H1 (cell line): Measurements from ENCODE around the gene MCL1. TPM values are rescaled to one million over a fixed set of nuclear protein-coding genes. Genes with fewer than 3 reads are reported as not detected.

ENCODE experiments used
- CTCF ChIA-PET: fragments of 300-600 bp; sonication (Branson Sonifier 250); formaldehyde crosslinking; loops from one replicate; lab custom pipeline; 2021; ENCODE audit not compliant: partially characterized antibody; lab: Charles Lee
- POLR2A ChIA-PET: fragments of 300-600 bp; sonication (Branson Sonifier 250); formaldehyde crosslinking; loops from one replicate; lab custom pipeline; 2021; ENCODE audit warnings: inconsistent platforms; ENCODE audit not compliant: partially characterized antibody; lab: Charles Lee
- DNase-seq, 2 experiments: peaks; one replicate each; pipeline versions ENCODE4 v3.0.0 to v3.0.0-alpha.2; 2010 to 2022; ENCODE audit warnings: low spot score in 2 of 2, low read depth in 1 of 2, mixed read lengths in 1 of 2
- FAIRE-seq: peaks from 2 replicates; lab custom pipeline; 2011; peaks lifted over from hg19 to GRCh38; lab: Jason Lieb, UNC
- H2AFZ ChIP-seq: 2 replicates; pipeline ENCODE4 v1.8.1; 2012; ENCODE audit warnings: low read length, inconsistent platforms
- H2AK5ac ChIP-seq: 2 replicates; pipeline ENCODE4 v1.6.1; 2013; ENCODE audit warnings: low read depth, low read length
- H2BK120ac ChIP-seq: replicated peaks from 2 replicates; pipeline ENCODE3; 2013; ENCODE audit warnings: low read depth, low read length, inconsistent platforms
- H2BK12ac ChIP-seq: 2 replicates; pipeline ENCODE4 v1.6.1; 2013; ENCODE audit warnings: low read depth, low read length
- H2BK15ac ChIP-seq: 2 replicates; pipeline ENCODE4 v1.6.1; 2013; ENCODE audit warnings: low read length
- H2BK20ac ChIP-seq: 2 replicates; pipeline ENCODE4 v1.6.1; 2013; ENCODE audit warnings: low read length
- H2BK5ac ChIP-seq: 2 replicates; pipeline ENCODE4 v1.6.1; 2013; ENCODE audit warnings: low read depth, low read length
- H3K14ac ChIP-seq: 2 replicates; pipeline ENCODE4 v1.6.1; 2013; ENCODE audit warnings: inconsistent platforms; ENCODE audit not compliant: insufficient read length
- H3K18ac ChIP-seq: 2 replicates; pipeline ENCODE4 v1.6.1; 2013; ENCODE audit warnings: low read length; ENCODE audit errors: extremely low read depth
- H3K23ac ChIP-seq: 2 replicates; pipeline ENCODE4 v1.6.1; 2013; ENCODE audit warnings: inconsistent platforms; ENCODE audit not compliant: insufficient read length
- H3K23me2 ChIP-seq: 2 replicates; pipeline ENCODE4 v1.6.1; 2013; ENCODE audit warnings: low read depth, low read length
- H3K27ac ChIP-seq: 2 replicates; pipeline ENCODE4 v1.6.1; 2011; ENCODE audit warnings: low read depth, low read length, inconsistent platforms
- H3K27me3 ChIP-seq, 4 experiments: replicated peaks in 1 of 4; 1 replicate in 1 of 4; 2 replicates in 3 of 4; pipeline versions ENCODE4 v1.6.1 to v1.8.1; 2011 to 2013; ENCODE audit warnings: low read length in 3 of 4, mild to moderate bottlenecking in 3 of 4, inconsistent platforms in 2 of 4, mixed read lengths in 2 of 4, moderate library complexity in 1 of 4; ENCODE audit not compliant: control insufficient read depth in 3 of 4, insufficient read depth in 3 of 4; ENCODE audit errors: extremely low read depth in 1 of 4
- H3K36me3 ChIP-seq, 4 experiments: 2 replicates each; pipeline versions ENCODE4 v1.6.1 to v1.8.1; 2011 to 2013; ENCODE audit warnings: mild to moderate bottlenecking in 4 of 4, low read length in 3 of 4, moderate library complexity in 2 of 4, control low read depth in 1 of 4, inconsistent platforms in 1 of 4; ENCODE audit not compliant: insufficient read depth in 4 of 4, control insufficient read depth in 2 of 4
- H3K4ac ChIP-seq: replicated peaks from 2 replicates; pipeline ENCODE3; 2013; ENCODE audit warnings: low read length, low read depth, mixed read lengths, inconsistent platforms; ENCODE audit not compliant: insufficient read length
- H3K4me1 ChIP-seq, 4 experiments: replicated peaks in 1 of 4; 1 replicate in 1 of 4; 2 replicates in 3 of 4; pipeline versions ENCODE4 v1.6.1 to v1.8.1; 2011 to 2013; ENCODE audit warnings: low read length in 3 of 4, inconsistent platforms in 2 of 4, mixed read lengths in 1 of 4; ENCODE audit not compliant: insufficient read depth in 4 of 4, control insufficient read depth in 3 of 4
- H3K4me2 ChIP-seq, 2 experiments: 2 replicates each; pipeline versions ENCODE4 v1.6.1 to v1.8.1; 2011 to 2013; ENCODE audit warnings: low read depth in 2 of 2, low read length in 2 of 2, control low read depth in 1 of 2, inconsistent platforms in 1 of 2, mild to moderate bottlenecking in 1 of 2; ENCODE audit not compliant: insufficient read depth in 1 of 2
- H3K4me3 ChIP-seq, 4 experiments: fragments of 200-600, 300-600 bp in 1 of 4; sonication (generic), shearing (Covaris generic), sonication (Bioruptor Twin) in 1 of 4; 2 replicates each; pipeline versions ENCODE4 v1.5.1 to v1.8.1; 2011 to 2016; ENCODE audit warnings: low read length in 4 of 4, low read depth in 3 of 4, control low read depth in 2 of 4, inconsistent platforms in 2 of 4, mild to moderate bottlenecking in 2 of 4, mixed read lengths in 1 of 4, moderate library complexity in 1 of 4; ENCODE audit not compliant: insufficient read depth in 2 of 4; ENCODE audit errors: extremely low read depth in 1 of 4
- H3K56ac ChIP-seq: replicated peaks from 2 replicates; pipeline ENCODE3; 2013; ENCODE audit warnings: low read depth, mild to moderate bottlenecking, mixed read lengths, low read length, inconsistent platforms; ENCODE audit not compliant: insufficient read length
- H3K79me1 ChIP-seq: 2 replicates; pipeline ENCODE4 v1.6.1; 2013; ENCODE audit warnings: low read depth, low read length, control low read depth
- H3K79me2 ChIP-seq, 2 experiments: 2 replicates each; pipeline versions ENCODE4 v1.6.1 to v1.8.1; 2012 to 2013; ENCODE audit warnings: low read length in 2 of 2, mild to moderate bottlenecking in 2 of 2, inconsistent platforms in 1 of 2; ENCODE audit not compliant: insufficient read depth in 2 of 2, control insufficient read depth in 1 of 2
- H3K9ac ChIP-seq, 4 experiments: replicated peaks in 1 of 4; 1 replicate in 1 of 4; 2 replicates in 3 of 4; pipeline versions ENCODE4 v1.6.1 to v1.8.1; 2011 to 2013; ENCODE audit warnings: low read depth in 3 of 4, low read length in 3 of 4, control low read depth in 2 of 4, mild to moderate bottlenecking in 2 of 4, moderate library complexity in 2 of 4, inconsistent platforms in 1 of 4; ENCODE audit errors: extremely low read depth in 1 of 4
- H3K9me3 ChIP-seq, 2 experiments: 2 replicates each; pipeline versions ENCODE4 v1.6.1 to v1.8.1; 2012 to 2013; ENCODE audit warnings: mild to moderate bottlenecking in 2 of 2, moderate library complexity in 2 of 2, control low read depth in 1 of 2, inconsistent platforms in 1 of 2, low read depth in 1 of 2, low read length in 1 of 2, mixed read lengths in 1 of 2; ENCODE audit not compliant: insufficient read depth in 2 of 2
- H4K20me1 ChIP-seq, 2 experiments: replicated peaks in 1 of 2; 2 replicates each; pipeline versions ENCODE3 to v1.8.1; 2011 to 2013; ENCODE audit warnings: inconsistent platforms in 2 of 2, low read length in 2 of 2, mild to moderate bottlenecking in 1 of 2; ENCODE audit not compliant: insufficient read depth in 2 of 2, control insufficient read depth in 1 of 2
- H4K5ac ChIP-seq: 2 replicates; pipeline ENCODE4 v1.6.1; 2013; ENCODE audit warnings: low read length, low read depth, mixed read lengths, inconsistent platforms; ENCODE audit not compliant: insufficient read length
- H4K8ac ChIP-seq: 2 replicates; pipeline ENCODE4 v1.8.0; 2013; ENCODE audit warnings: mild to moderate bottlenecking, moderate library complexity, low read length, inconsistent platforms; ENCODE audit not compliant: insufficient read depth; ENCODE audit errors: extremely low read depth
- H4K91ac ChIP-seq: replicated peaks from 2 replicates; pipeline ENCODE3; 2013; ENCODE audit warnings: low read length, mixed read lengths, inconsistent platforms; ENCODE audit not compliant: insufficient read length
- BCL11A ChIP-seq, 2 experiments: IDR thresholded peaks; one replicate each; pipeline ENCODE4 v1.6.1; 2011; ENCODE audit warnings: low read depth in 2 of 2, low read length in 2 of 2, mild to moderate bottlenecking in 2 of 2
- CHD2 ChIP-seq: IDR thresholded peaks from 2 replicates; pipeline ENCODE4 v1.6.1; 2012; ENCODE audit warnings: low read length, improper control_type of control experiment
- HDAC2 ChIP-seq, 2 experiments: fragments of 300-600 bp in 1 of 2; sonication (generic) in 1 of 2; IDR thresholded peaks; 2 replicates each; pipeline ENCODE4 v1.6.1; 2011 to 2012; ENCODE audit warnings: low read depth in 2 of 2, low read length in 2 of 2, mild to moderate bottlenecking in 2 of 2, moderate library complexity in 2 of 2, borderline replicate concordance in 1 of 2, inconsistent platforms in 1 of 2
- MAFK ChIP-seq: IDR thresholded peaks from 2 replicates; pipeline ENCODE4 v1.6.1; 2012; ENCODE audit warnings: low read depth, mild to moderate bottlenecking, improper control_type of control experiment, low read length
- NRF1 ChIP-seq: IDR thresholded peaks from 2 replicates; pipeline ENCODE4 v1.6.1; 2011; ENCODE audit warnings: mild to moderate bottlenecking, low read depth, low read length, improper control_type of control experiment
- POLR2A ChIP-seq, 2 experiments: IDR thresholded peaks; 1 replicate in 1 of 2; 2 replicates in 1 of 2; pipeline ENCODE4 v1.6.1; 2011; ENCODE audit warnings: low read depth in 2 of 2, low read length in 2 of 2, mild to moderate bottlenecking in 2 of 2; ENCODE audit errors: control extremely low read depth in 1 of 2
- RAD21 ChIP-seq, 2 experiments: IDR thresholded peaks in 1 of 2; conservative IDR thresholded peaks in 1 of 2; 2 replicates each; pipeline ENCODE4 v1.6.1; 2011; ENCODE audit warnings: low read depth in 2 of 2, low read length in 2 of 2, improper control_type of control experiment in 1 of 2, inconsistent platforms in 1 of 2, mild to moderate bottlenecking in 1 of 2, moderate library complexity in 1 of 2
- SIRT6 ChIP-seq: IDR thresholded peaks from one replicate; pipeline ENCODE4 v1.7.1; 2012; ENCODE audit warnings: low read length, inconsistent platforms
- TAF7 ChIP-seq: optimal IDR thresholded peaks from 2 replicates; pipeline ENCODE3; 2011; ENCODE audit warnings: low read depth, mild to moderate bottlenecking, inconsistent platforms, low read length, moderate library complexity, borderline replicate concordance
- YY1 ChIP-seq: IDR thresholded peaks from 2 replicates; pipeline ENCODE4 v1.6.1; 2011; ENCODE audit warnings: low read depth, mild to moderate bottlenecking, low read length
- WGBS, 2 experiments: shearing (Covaris generic) in 1 of 2; methylation state at CpG; one replicate each; pipeline versions ENCODE4 v1.1.6 to v1.1.7; 2013 to 2015; ENCODE audit warnings: low lambda C conversion rate in 2 of 2, mixed read lengths in 2 of 2, inconsistent platforms in 1 of 2, low coverage in 1 of 2, missing lambda C conversion rate in 1 of 2; ENCODE audit not compliant: insufficient replicate concordance in 2 of 2, insufficient coverage in 1 of 2, insufficient read length in 1 of 2; ENCODE audit errors: extremely low coverage in 1 of 2, missing lambda C conversion rate in 1 of 2; 5-methylcytosine and 5-hydroxymethylcytosine counted together
- polyA plus RNA-seq, 7 experiments: library from polyadenylated mRNA; depleted of rRNA in 3 of 7; stranded (reverse) in 5 of 7; unstranded in 2 of 7; fragments of >200 nt in 5 of 7; fragments of 200-250 nt in 2 of 7; gene quantifications; 1 replicate in 5 of 7; 2 replicates in 1 of 7; 4 replicates in 1 of 7; pipeline versions ENCODE4 v1.2.1 to v1.2.3, GENCODE V29; 2011 to 2013; ENCODE audit warnings: missing spikeins in 2 of 7, mixed read lengths in 2 of 7
- total RNA-seq: library from RNA; stranded (reverse); fragmentation: NEBNext Ultra II Directional; extraction: Animal tissue kit (Norgen Biotek cat#: 25700); gene quantifications from 2 replicates; pipeline ENCODE4 v1.2.1, GENCODE V29; 2021

MCL1 gene
- total and polyA plus RNA-seq, 2 of the 8 experiments (the other 6 are each of a cell fraction or from before 2014, with no cell fraction given), result 61.1 to 218 TPM

- FAIRE-seq, result no peak
- no peaks in the 10 kb centered on the region for H3K27me3 ChIP-seq
- no peak overlapping the region for H2BK15ac ChIP-seq
- H3K36me3 ChIP-seq, result peaks cover 0 to 9% (median 0%) of the 10 kb centered on the region in 4 experiments; a peak in 2 of 8 replicates
- DNase-seq, result no peak
- peak overlapping the region; percentile 25; the same call in 1 of the 2 replicates for H2AK5ac ChIP-seq
- H3K18ac ChIP-seq, result no peak overlapping the region
- H3K56ac ChIP-seq, result no peak overlapping the region
- H3K79me2 ChIP-seq, result no peaks in the 10 kb centered on the region
- no peak overlapping the region for H3K4ac ChIP-seq
- no peak overlapping the region for H2BK20ac ChIP-seq
- peaks cover 5 to 18% (median 11%) of the 10 kb centered on the region in 4 experiments; a peak in 6 of 7 replicates for H3K4me1 ChIP-seq
- H2AFZ ChIP-seq, result no peak overlapping the region
- H3K9ac ChIP-seq, result no peak overlapping the region
- H3K9me3 ChIP-seq, result no peaks in the 10 kb centered on the region
- no peak overlapping the region for H2BK5ac ChIP-seq
- 92% methylated on average over 7 of the region's 7 CpGs; no CpG with 5 or more reads in 1 of the 2 experiments for WGBS, 2 experiments
- H3K14ac ChIP-seq, result no peak overlapping the region
- H3K79me1 ChIP-seq, result no peaks in the 10 kb centered on the region
- H3K4me2 ChIP-seq, result no peak overlapping the region
- ChIA-PET POLR2A (interaction anchor here (0.6 to 43.5 kb wide), 8 partner anchors 9 to 483 kb away, joined by 3 to 1380 read pairs (median 4); partner anchors contain the start of genes ADAMTSL4 and MCL1), CTCF (interaction anchor here (0.8 to 17.6 kb wide), 4 partner anchors 10 to 44 kb away, joined by 3 to 210 read pairs (median 26); no protein-coding TSS in a partner anchor)
- H3K23me2 ChIP-seq, result no peaks in the 10 kb centered on the region
- H4K91ac ChIP-seq, result no peak overlapping the region
- H3K23ac ChIP-seq, result no peak overlapping the region
- H2BK12ac ChIP-seq, result peak overlapping the region; percentile 33; the same call in 1 of the 2 replicates
- no peak overlapping the region for H4K8ac ChIP-seq
- H4K20me1 ChIP-seq, result no peaks in the 10 kb centered on the region
- no peak overlapping the region for H3K27ac ChIP-seq
- no peak overlapping the region for H4K5ac ChIP-seq
- no peak overlapping the region for H2BK120ac ChIP-seq
- no peak overlapping the region for H3K4me3 ChIP-seq
- TF ChIP-seq NRF1, result no peak
- TF ChIP-seq TAF7, result no peak
- no peak for TF ChIP-seq SIRT6
- TF ChIP-seq MAFK, result no peak
- no peak for TF ChIP-seq CHD2
- no peak for TF ChIP-seq POLR2A (IDR thresholded peaks at IDR 0.05; ENCODE audit: control extremely low read depth in 1 of 2, low read depth in 2 of 2, low read length in 2 of 2)
- TF ChIP-seq RAD21 (IDR thresholded peaks at IDR 0.05 in 1 of 2, conservative IDR thresholded peaks at IDR 0.05 in 1 of 2; ENCODE audit: low read depth in 2 of 2, low read length in 2 of 2), result no peak
- no peak for TF ChIP-seq BCL11A (IDR thresholded peaks at IDR 0.05; ENCODE audit: low read depth in 2 of 2, low read length in 2 of 2)
- TF ChIP-seq HDAC2 (IDR thresholded peaks at IDR 0.05; ENCODE audit: borderline replicate concordance in 1 of 2, low read depth in 2 of 2, low read length in 2 of 2), result no peak
- TF ChIP-seq YY1, result no peak
These were observed 27.2 kb upstream of the MCL1 start for GRCh38 chr1:150606463-150607142.
